HepG2 (cell line): ENCODE measurements around the gene MYH9. TPM values are rescaled to one million over a fixed set of nuclear protein-coding genes. Genes with fewer than 3 reads are reported as not detected.

ENCODE experiments used
- ARID2 ChIP-seq: sonication (generic); formaldehyde crosslinking; IDR thresholded peaks from 2 replicates; pipeline ENCODE4 v1.8.1; 2022; ENCODE audit warnings: mild to moderate bottlenecking, missing genetic modification reagents, borderline replicate concordance
- ATF1 ChIP-seq: IDR thresholded peaks from 2 replicates; pipeline ENCODE4 v1.6.1; 2016; ENCODE audit warnings: mild to moderate bottlenecking, control low read depth
- CENPX ChIP-seq: sonication (generic); formaldehyde crosslinking; IDR thresholded peaks from 2 replicates; pipeline ENCODE4 v1.9.0; 2021; ENCODE audit warnings: mild to moderate bottlenecking, missing genetic modification reagents, moderate library complexity
- GPN1 ChIP-seq: sonication (generic); formaldehyde crosslinking; IDR thresholded peaks from 2 replicates; pipeline ENCODE4 v1.5.1; 2020; ENCODE audit warnings: missing genetic modification reagents, borderline replicate concordance
- KAT7 ChIP-seq: IDR thresholded peaks from 2 replicates; pipeline ENCODE4 v1.6.1; 2018; ENCODE audit warnings: borderline replicate concordance, missing compliant biosample characterization
- MIXL1 ChIP-seq: IDR thresholded peaks from 2 replicates; pipeline ENCODE4 v1.6.1; 2016
- MTF1 ChIP-seq: sonication (generic); formaldehyde crosslinking; IDR thresholded peaks from 2 replicates; pipeline ENCODE4 v1.5.0; 2020; ENCODE audit warnings: missing genetic modification reagents
- NR2F1 ChIP-seq, 2 experiments: fragments of 450-650 bp in 1 of 2; formaldehyde crosslinking in 1 of 2; IDR thresholded peaks; 2 replicates each; pipeline versions ENCODE4 v1.5.0 to v1.6.1; 2016 to 2020; ENCODE audit warnings: mild to moderate bottlenecking in 1 of 2, missing compliant biosample characterization in 1 of 2, missing genetic modification reagents in 1 of 2, moderate library complexity in 1 of 2
- RBM39 ChIP-seq: fragments of 200-400 bp; formaldehyde crosslinking; IDR thresholded peaks from one replicate; pipeline ENCODE4 v1.6.1; 2018; ENCODE audit warnings: antibody characterized with exemption, mild to moderate bottlenecking, low read depth, low read length; ENCODE audit not compliant: poor library complexity, severe bottlenecking
- RFX1 ChIP-seq: fragments of 450-650 bp; IDR thresholded peaks from 2 replicates; pipeline ENCODE4 v1.6.1; 2017
- SATB2 ChIP-seq: sonication (generic); formaldehyde crosslinking; IDR thresholded peaks from 2 replicates; pipeline ENCODE4 v1.5.0; 2020; ENCODE audit warnings: missing genetic modification reagents
- SETDB1 ChIP-seq: sonication (generic); formaldehyde crosslinking; IDR thresholded peaks from 2 replicates; pipeline ENCODE4 v1.5.1; 2020; ENCODE audit warnings: missing genetic modification reagents, mild to moderate bottlenecking, borderline replicate concordance
- SYNCRIP ChIP-seq: fragments of 200-400 bp; formaldehyde crosslinking; IDR thresholded peaks from 2 replicates; pipeline ENCODE4 v1.6.1; 2018; ENCODE audit warnings: mild to moderate bottlenecking, low read depth, low read length; ENCODE audit not compliant: insufficient read depth
- ZBTB20 ChIP-seq: sonication (generic); formaldehyde crosslinking; IDR thresholded peaks from 2 replicates; pipeline ENCODE4 v1.8.1; 2023; ENCODE audit warnings: missing genetic modification reagents, low read depth, mild to moderate bottlenecking, borderline replicate concordance
- ZBTB7A ChIP-seq: sonication (generic); formaldehyde crosslinking; IDR thresholded peaks from 2 replicates; pipeline ENCODE4 v1.8.0; 2022; ENCODE audit warnings: mild to moderate bottlenecking, missing genetic modification reagents
- ZNF143 ChIP-seq: sonication (generic); formaldehyde crosslinking; IDR thresholded peaks from 2 replicates; pipeline ENCODE4 v1.4.0; 2020; ENCODE audit warnings: missing genetic modification reagents
- ZNF20 ChIP-seq: sonication (generic); formaldehyde crosslinking; IDR thresholded peaks from 2 replicates; pipeline ENCODE4 v1.4.0; 2020; ENCODE audit warnings: mild to moderate bottlenecking, moderate library complexity, missing genetic modification reagents
- ZNF703 ChIP-seq: sonication (generic); formaldehyde crosslinking; IDR thresholded peaks from 2 replicates; pipeline ENCODE4 v1.5.1; 2020; ENCODE audit warnings: missing genetic modification reagents, mild to moderate bottlenecking, moderate library complexity, borderline replicate concordance
- ZSCAN30 ChIP-seq: sonication (generic); formaldehyde crosslinking; IDR thresholded peaks from 2 replicates; pipeline ENCODE4 v1.5.0; 2020; ENCODE audit warnings: mild to moderate bottlenecking, missing genetic modification reagents
- ZSCAN31 ChIP-seq: sonication (generic); formaldehyde crosslinking; IDR thresholded peaks from 2 replicates; pipeline ENCODE4 v1.5.0; 2020; ENCODE audit warnings: low read depth, mild to moderate bottlenecking, missing genetic modification reagents
- polyA plus RNA-seq, 8 experiments: library from polyadenylated mRNA; depleted of rRNA in 3 of 8; stranded (reverse) in 7 of 8; unstranded in 1 of 8; fragments of >200 nt; fragmentation: Illumina TruSeq in 4 of 8; extraction: Trizol in 4 of 8; gene quantifications; 2 replicates each; pipeline versions ENCODE4 v1.2.1 to v1.2.3, GENCODE V29; 2011 to 2016; ENCODE audit warnings: low read depth in 4 of 8, missing spikeins in 1 of 8, mixed read lengths in 1 of 8; ENCODE audit not compliant: insufficient read depth in 1 of 8
- total RNA-seq, 5 experiments: library from RNA; depleted of rRNA; stranded (reverse); fragments of >200 nt; fragmentation: Illumina TruSeq; extraction: Trizol; gene quantifications; 2 replicates each; pipeline ENCODE4 v1.2.3, GENCODE V29; 2016; ENCODE audit warnings: low read depth in 1 of 5
- TF ChIP-seq, protein P1 (sequence below): sonication (generic); formaldehyde crosslinking; IDR thresholded peaks from 2 replicates; pipeline ENCODE4 v1.4.0; 2020; ENCODE audit warnings: missing genetic modification reagents
- TF ChIP-seq, protein P2 (sequence below): IDR thresholded peaks from 2 replicates; pipeline ENCODE4 v1.6.1; 2016; ENCODE audit warnings: control low read depth
- TF ChIP-seq, protein P3 (sequence below): sonication (generic); formaldehyde crosslinking; IDR thresholded peaks from 2 replicates; pipeline ENCODE4 v1.8.0; 2022; ENCODE audit warnings: missing genetic modification reagents, mild to moderate bottlenecking, borderline replicate concordance
- TF ChIP-seq, protein P4 (sequence below): sonication (generic); formaldehyde crosslinking; IDR thresholded peaks from 2 replicates; pipeline ENCODE4 v1.8.1; 2022; ENCODE audit warnings: low read depth, mild to moderate bottlenecking, missing genetic modification reagents
- TF ChIP-seq, protein P5 (sequence below): sonication (generic); formaldehyde crosslinking; IDR thresholded peaks from 2 replicates; pipeline ENCODE4 v1.8.0; 2022; ENCODE audit warnings: missing genetic modification reagents, low read depth, mild to moderate bottlenecking, borderline replicate concordance

MYH9 gene
- total and polyA plus RNA-seq, 2 of the 13 experiments (the other 11 are each of a cell fraction or from before 2014, with no cell fraction given) = 50.7 to 98.5 TPM

DNA sequence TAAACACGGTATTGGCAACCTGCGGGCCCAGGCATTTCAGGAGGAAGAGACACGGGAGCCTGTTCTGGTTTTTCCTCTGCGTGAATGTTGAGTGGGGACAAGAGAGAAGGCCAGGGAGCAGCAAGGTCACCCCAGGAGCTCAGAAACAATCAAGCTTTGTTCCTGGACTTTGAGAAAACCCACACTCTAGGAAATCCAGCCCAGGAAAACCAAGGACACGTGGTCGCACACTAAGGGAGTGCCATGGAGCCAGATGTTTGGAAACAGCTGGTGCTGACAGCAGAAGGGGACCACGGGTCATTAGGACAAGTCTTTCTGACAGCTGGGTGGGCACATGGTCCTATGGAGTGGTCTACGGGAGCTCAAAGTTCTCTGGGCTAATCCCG is 44.1 kb downstream of the MYH9 start (continued):
- TF ChIP-seq, protein P1, sequence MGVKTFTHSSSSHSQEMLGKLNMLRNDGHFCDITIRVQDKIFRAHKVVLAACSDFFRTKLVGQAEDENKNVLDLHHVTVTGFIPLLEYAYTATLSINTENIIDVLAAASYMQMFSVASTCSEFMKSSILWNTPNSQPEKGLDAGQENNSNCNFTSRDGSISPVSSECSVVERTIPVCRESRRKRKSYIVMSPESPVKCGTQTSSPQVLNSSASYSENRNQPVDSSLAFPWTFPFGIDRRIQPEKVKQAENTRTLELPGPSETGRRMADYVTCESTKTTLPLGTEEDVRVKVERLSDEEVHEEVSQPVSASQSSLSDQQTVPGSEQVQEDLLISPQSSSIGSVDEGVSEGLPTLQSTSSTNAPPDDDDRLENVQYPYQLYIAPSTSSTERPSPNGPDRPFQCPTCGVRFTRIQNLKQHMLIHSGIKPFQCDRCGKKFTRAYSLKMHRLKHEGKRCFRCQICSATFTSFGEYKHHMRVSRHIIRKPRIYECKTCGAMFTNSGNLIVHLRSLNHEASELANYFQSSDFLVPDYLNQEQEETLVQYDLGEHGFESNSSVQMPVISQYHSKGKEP (CRISPR knock-in tag) = no peak
- TF ChIP-seq SATB2 (CRISPR knock-in tag) (no peak), ARID2 (no peak), SETDB1 (CRISPR knock-in tag) (no peak), ZSCAN31 (CRISPR knock-in tag) (peak; percentile 50; the same call in 1 of the 2 replicates), ZNF20 (no peak), ATF1 (CRISPR knock-in tag) (peak; percentile 23; the same call in 1 of the 2 replicates), NR2F1 (CRISPR knock-in tag; IDR thresholded peaks at IDR 0.05) (0 out of 4 replicates have a peak, but pooled peaks have one; percentile 13 to 25), RBM39 (no peak), MTF1 (CRISPR knock-in tag) (no peak), MIXL1 (CRISPR knock-in tag) (0 out of 2 replicates have a peak, but pooled peaks have one; percentile 62), ZBTB20 (no peak), CENPX (no peak), KAT7 (CRISPR knock-in tag) (no peak), ZBTB7A (CRISPR knock-in tag) (no peak), RFX1 (no peak), ZNF703 (CRISPR knock-in tag) (no peak), SYNCRIP (no peak), ZNF143 (no peak), GPN1 (CRISPR knock-in tag) (no peak), ZSCAN30 (CRISPR knock-in tag) (no peak)
- TF ChIP-seq, protein P2, sequence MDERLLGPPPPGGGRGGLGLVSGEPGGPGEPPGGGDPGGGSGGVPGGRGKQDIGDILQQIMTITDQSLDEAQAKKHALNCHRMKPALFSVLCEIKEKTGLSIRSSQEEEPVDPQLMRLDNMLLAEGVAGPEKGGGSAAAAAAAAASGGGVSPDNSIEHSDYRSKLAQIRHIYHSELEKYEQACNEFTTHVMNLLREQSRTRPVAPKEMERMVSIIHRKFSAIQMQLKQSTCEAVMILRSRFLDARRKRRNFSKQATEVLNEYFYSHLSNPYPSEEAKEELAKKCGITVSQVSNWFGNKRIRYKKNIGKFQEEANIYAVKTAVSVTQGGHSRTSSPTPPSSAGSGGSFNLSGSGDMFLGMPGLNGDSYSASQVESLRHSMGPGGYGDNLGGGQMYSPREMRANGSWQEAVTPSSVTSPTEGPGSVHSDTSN = no peak
- TF ChIP-seq, protein P3, sequence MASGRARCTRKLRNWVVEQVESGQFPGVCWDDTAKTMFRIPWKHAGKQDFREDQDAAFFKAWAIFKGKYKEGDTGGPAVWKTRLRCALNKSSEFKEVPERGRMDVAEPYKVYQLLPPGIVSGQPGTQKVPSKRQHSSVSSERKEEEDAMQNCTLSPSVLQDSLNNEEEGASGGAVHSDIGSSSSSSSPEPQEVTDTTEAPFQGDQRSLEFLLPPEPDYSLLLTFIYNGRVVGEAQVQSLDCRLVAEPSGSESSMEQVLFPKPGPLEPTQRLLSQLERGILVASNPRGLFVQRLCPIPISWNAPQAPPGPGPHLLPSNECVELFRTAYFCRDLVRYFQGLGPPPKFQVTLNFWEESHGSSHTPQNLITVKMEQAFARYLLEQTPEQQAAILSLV (CRISPR knock-in tag) = no peak
- TF ChIP-seq, protein P4, sequence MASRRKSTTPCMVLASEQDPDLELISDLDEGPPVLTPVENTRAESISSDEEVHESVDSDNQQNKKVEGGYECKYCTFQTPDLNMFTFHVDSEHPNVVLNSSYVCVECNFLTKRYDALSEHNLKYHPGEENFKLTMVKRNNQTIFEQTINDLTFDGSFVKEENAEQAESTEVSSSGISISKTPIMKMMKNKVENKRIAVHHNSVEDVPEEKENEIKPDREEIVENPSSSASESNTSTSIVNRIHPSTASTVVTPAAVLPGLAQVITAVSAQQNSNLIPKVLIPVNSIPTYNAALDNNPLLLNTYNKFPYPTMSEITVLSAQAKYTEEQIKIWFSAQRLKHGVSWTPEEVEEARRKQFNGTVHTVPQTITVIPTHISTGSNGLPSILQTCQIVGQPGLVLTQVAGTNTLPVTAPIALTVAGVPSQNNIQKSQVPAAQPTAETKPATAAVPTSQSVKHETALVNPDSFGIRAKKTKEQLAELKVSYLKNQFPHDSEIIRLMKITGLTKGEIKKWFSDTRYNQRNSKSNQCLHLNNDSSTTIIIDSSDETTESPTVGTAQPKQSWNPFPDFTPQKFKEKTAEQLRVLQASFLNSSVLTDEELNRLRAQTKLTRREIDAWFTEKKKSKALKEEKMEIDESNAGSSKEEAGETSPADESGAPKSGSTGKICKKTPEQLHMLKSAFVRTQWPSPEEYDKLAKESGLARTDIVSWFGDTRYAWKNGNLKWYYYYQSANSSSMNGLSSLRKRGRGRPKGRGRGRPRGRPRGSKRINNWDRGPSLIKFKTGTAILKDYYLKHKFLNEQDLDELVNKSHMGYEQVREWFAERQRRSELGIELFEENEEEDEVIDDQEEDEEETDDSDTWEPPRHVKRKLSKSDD (CRISPR knock-in tag) = no peak
- TF ChIP-seq, protein P5, sequence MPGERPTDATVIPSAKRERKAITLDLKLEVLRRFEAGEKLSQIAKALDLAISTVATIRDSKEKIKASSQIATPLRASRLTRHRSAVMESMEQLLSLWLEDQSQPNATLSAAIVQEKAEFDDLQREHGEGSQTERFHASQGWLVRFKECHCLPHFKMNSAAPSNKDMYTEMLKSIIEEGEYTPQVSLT (CRISPR knock-in tag) = no peak
